GM12878 (cell line): Measurements from ENCODE around the gene SMCO1. TPM values are rescaled to one million over a fixed set of nuclear protein-coding genes. Genes with fewer than 3 reads are reported as not detected.

Source experiments
- ATAC-seq: fragments of 200-7000 bp; cut with Tn5 transposase; 3 replicates; pipeline ENCODE4 v1.9.1; 2020; ENCODE audit warnings: mild to moderate bottlenecking, moderate library complexity
- BruUV-seq: library from RNA; stranded (reverse); fragments of 400-500 nt; replicated peaks from 2 replicates; lab custom pipeline; 2021; lab: Mats Ljungman, UMichigan
- CTCF ChIA-PET: fragments of 300-600 bp; sonication (Branson Sonifier 250); formaldehyde crosslinking; extraction: SDS; loops from one replicate; lab custom pipeline; 2021; ENCODE audit warnings: inconsistent platforms; lab: Yijun Ruan, JAX
- POLR2A ChIA-PET: fragments of 350-600 bp; formaldehyde crosslinking; extraction: SDS; loops from one replicate; lab custom pipeline; 2021; ENCODE audit warnings: inconsistent platforms; lab: Charles Lee
- RAD21 ChIA-PET: fragments of 300-600 bp; sonication (Branson Sonifier 250); formaldehyde crosslinking; loops from one replicate; lab custom pipeline; 2023; ENCODE audit warnings: antibody characterized with exemption; ENCODE audit not compliant: unreplicated experiment; lab: Charles Lee
- SMC1A ChIA-PET: fragments of 300-600 bp; sonication (Branson Sonifier 250); formaldehyde crosslinking; loops from one replicate; lab custom pipeline; 2023; ENCODE audit not compliant: unreplicated experiment, uncharacterized antibody; lab: Charles Lee
- DNase-seq: peaks from one replicate; pipeline ENCODE4 v3.0.0-alpha.2; 2011; ENCODE audit warnings: low read depth, low spot score
- FAIRE-seq: peaks from 3 replicates; lab custom pipeline; 2011; peaks lifted over from hg19 to GRCh38; lab: Jason Lieb, UNC
- H2AFZ ChIP-seq: 2 replicates; pipeline ENCODE4 v1.6.0; 2011; ENCODE audit warnings: low read depth, low read length, control low read depth; ENCODE audit not compliant: control insufficient read depth
- H3K27ac ChIP-seq: 2 replicates; pipeline ENCODE4 v1.5.1; 2011; ENCODE audit warnings: control low read depth; ENCODE audit not compliant: control insufficient read depth, insufficient read depth
- H3K27me3 ChIP-seq, 2 experiments: replicated peaks in 1 of 2; 2 replicates each; pipeline versions ENCODE4 v1.6.0 to v1.6.1; 2011; ENCODE audit warnings: low read length in 1 of 2; ENCODE audit not compliant: control insufficient read depth in 2 of 2, insufficient read depth in 2 of 2
- H3K36me3 ChIP-seq, 2 experiments: 2 replicates each; pipeline ENCODE4 v1.5.1; 2011; ENCODE audit warnings: low read length in 1 of 2; ENCODE audit not compliant: control insufficient read depth in 2 of 2, insufficient read depth in 2 of 2
- H3K4me1 ChIP-seq: 2 replicates; pipeline ENCODE4 v1.6.1; 2011; ENCODE audit warnings: mild to moderate bottlenecking, low read length, moderate library complexity, mixed read lengths; ENCODE audit not compliant: control insufficient read depth, insufficient read depth
- H3K4me2 ChIP-seq: 2 replicates; pipeline ENCODE4 v1.6.0; 2011; ENCODE audit warnings: control low read depth; ENCODE audit not compliant: control insufficient read depth, insufficient read depth
- H3K4me3 ChIP-seq: fragments of 200-600 bp; sonication (generic); 2 replicates; pipeline ENCODE4 v1.5.1; 2016
- H3K79me2 ChIP-seq: 2 replicates; pipeline ENCODE4 v1.6.0; 2011; ENCODE audit warnings: low read length; ENCODE audit not compliant: control insufficient read depth, insufficient read depth
- H3K9ac ChIP-seq: 2 replicates; pipeline ENCODE4 v1.8.0; 2011; ENCODE audit warnings: low read length, control low read depth, mixed read lengths; ENCODE audit not compliant: control insufficient read depth, insufficient read depth
- H3K9me3 ChIP-seq: replicated peaks from 3 replicates; pipeline ENCODE4 v1.5.1; 2011; ENCODE audit warnings: mild to moderate bottlenecking, low read length; ENCODE audit not compliant: control insufficient read depth, insufficient read depth
- H4K20me1 ChIP-seq: 2 replicates; pipeline ENCODE4 v1.6.0; 2011; ENCODE audit not compliant: control insufficient read depth, insufficient read depth
- BRCA1 ChIP-seq: IDR thresholded peaks from 2 replicates; pipeline ENCODE4 v1.6.1; 2011; ENCODE audit warnings: low read depth, low read length, improper control_type of control experiment
- CBX5 ChIP-seq: sonication (generic); IDR thresholded peaks from 2 replicates; pipeline ENCODE4 v1.6.1; 2016; ENCODE audit warnings: low read depth, moderate library complexity, mild to moderate bottlenecking, inconsistent platforms
- CREM ChIP-seq: IDR thresholded peaks from 2 replicates; pipeline ENCODE4 v1.6.1; 2014; ENCODE audit warnings: antibody characterized with exemption, low read depth
- EED ChIP-seq: sonication (generic); IDR thresholded peaks from 2 replicates; pipeline ENCODE4 v1.6.1; 2016; ENCODE audit warnings: antibody characterized with exemption, low read depth
- GATAD2B ChIP-seq: fragments of 450-650 bp; conservative IDR thresholded peaks from 2 replicates; pipeline ENCODE4 v1.6.1; 2017; ENCODE audit warnings: low read depth, mild to moderate bottlenecking, moderate library complexity
- LARP7 ChIP-seq: fragments of 450-650 bp; IDR thresholded peaks from 2 replicates; pipeline ENCODE4 v1.6.1; 2017; ENCODE audit warnings: mild to moderate bottlenecking
- PML ChIP-seq: IDR thresholded peaks from 2 replicates; pipeline ENCODE4 v1.6.1; 2012; ENCODE audit warnings: low read length, inconsistent platforms
- RAD51 ChIP-seq: fragments of 450-650 bp; IDR thresholded peaks from 2 replicates; pipeline ENCODE4 v1.6.1; 2016; ENCODE audit warnings: moderate library complexity, mild to moderate bottlenecking, inconsistent platforms
- SIX5 ChIP-seq: IDR thresholded peaks from 2 replicates; pipeline ENCODE4 v1.6.1; 2011; ENCODE audit warnings: mild to moderate bottlenecking, low read depth, low read length, moderate library complexity; ENCODE audit not compliant: severe bottlenecking
- SMAD5 ChIP-seq: IDR thresholded peaks from 2 replicates; pipeline ENCODE4 v1.6.1; 2016; ENCODE audit warnings: antibody characterized with exemption, low read depth
- TARDBP ChIP-seq: IDR thresholded peaks from 2 replicates; pipeline ENCODE4 v1.6.1; 2016; ENCODE audit warnings: borderline replicate concordance
- TBL1XR1 ChIP-seq: IDR thresholded peaks from 2 replicates; pipeline ENCODE4 v1.6.1; 2012; ENCODE audit warnings: low read depth, low read length, improper control_type of control experiment
- WRNIP1 ChIP-seq: IDR thresholded peaks from 2 replicates; pipeline ENCODE4 v1.6.1; 2011; ENCODE audit warnings: low read depth, low read length, improper control_type of control experiment, borderline replicate concordance
- ZNF207 ChIP-seq: fragments of 450-650 bp; IDR thresholded peaks from 2 replicates; pipeline ENCODE4 v1.6.1; 2014; ENCODE audit warnings: antibody characterized with exemption, mild to moderate bottlenecking, borderline replicate concordance
- ZNF274 ChIP-seq: IDR thresholded peaks from one replicate; pipeline ENCODE4 v1.8.0; 2011; ENCODE audit not compliant: insufficient read length, insufficient read depth
- WGBS: methylation state at CpG from one replicate; pipeline ENCODE4 v1.1.6; 2016; ENCODE audit warnings: low lambda C conversion rate; ENCODE audit not compliant: insufficient replicate concordance, insufficient coverage; ENCODE audit errors: missing lambda C conversion rate; 5-methylcytosine and 5-hydroxymethylcytosine counted together
- in situ Hi-C: fragments of 300-500 bp; cut with MboI; formaldehyde crosslinking; loops from 9 replicates; pipeline ENCODE4 v1.14.3; 2018; ENCODE audit warnings: mixed read lengths
- intact Hi-C: fragments of 100-400 bp; cut with micrococcal nuclease; formaldehyde crosslinking; loops from one replicate; pipeline ENCODE4 v1.14.2; 2022; ENCODE audit not compliant: unreplicated experiment
- polyA plus RNA-seq, 11 experiments: library from polyadenylated mRNA; depleted of rRNA in 4 of 11; unstranded in 6 of 11; stranded (reverse) in 5 of 11; fragments of >200 nt; fragmentation: Nextera tagmentation in 4 of 11; fragmentation: Illumina TruSeq in 1 of 11; extraction: Ambion mirVana in 4 of 11; extraction: Trizol in 1 of 11; gene quantifications; 1 replicate in 1 of 11; 2 replicates in 10 of 11; pipeline versions ENCODE4 v1.2.1 to v1.2.3, GENCODE V29; 2011 to 2016; ENCODE audit warnings: inconsistent platforms in 2 of 11, missing spikeins in 2 of 11, low read depth in 1 of 11
- total RNA-seq, 4 experiments: library from RNA; depleted of rRNA in 3 of 4; stranded (reverse); fragments of >200 nt in 3 of 4; fragmentation: Illumina TruSeq in 1 of 4; extraction: Trizol in 1 of 4; gene quantifications; 2 replicates each; pipeline versions ENCODE4 v1.2.1 to v1.2.3, GENCODE V29; 2013 to 2021
- TF ChIP-seq, protein P1 (sequence below): IDR thresholded peaks from 2 replicates; pipeline ENCODE4 v1.6.1; 2012; ENCODE audit warnings: low read depth, low read length, improper control_type of control experiment
- TF ChIP-seq, protein P2 (sequence below): fragments of 450-650 bp; IDR thresholded peaks from 2 replicates; pipeline ENCODE4 v1.6.1; 2016; ENCODE audit warnings: mild to moderate bottlenecking, moderate library complexity, borderline replicate concordance

Gene SMCO1
- total and polyA plus RNA-seq, 10 of the 15 experiments (the other 5 are each of a cell fraction or from before 2014, with no cell fraction given) = 0.05 TPM; not detected in 9

GRCh38 chr3:196563721-196564225 lies 48.6 kb upstream of the SMCO1 start (continued):
- TF ChIP-seq RAD51 (no peak), GATAD2B (no peak), PML (no peak), EED (no peak), BRCA1 (no peak), ZNF274 (no peak), CBX5 (no peak), WRNIP1 (no peak)
- TF ChIP-seq, protein P1, sequence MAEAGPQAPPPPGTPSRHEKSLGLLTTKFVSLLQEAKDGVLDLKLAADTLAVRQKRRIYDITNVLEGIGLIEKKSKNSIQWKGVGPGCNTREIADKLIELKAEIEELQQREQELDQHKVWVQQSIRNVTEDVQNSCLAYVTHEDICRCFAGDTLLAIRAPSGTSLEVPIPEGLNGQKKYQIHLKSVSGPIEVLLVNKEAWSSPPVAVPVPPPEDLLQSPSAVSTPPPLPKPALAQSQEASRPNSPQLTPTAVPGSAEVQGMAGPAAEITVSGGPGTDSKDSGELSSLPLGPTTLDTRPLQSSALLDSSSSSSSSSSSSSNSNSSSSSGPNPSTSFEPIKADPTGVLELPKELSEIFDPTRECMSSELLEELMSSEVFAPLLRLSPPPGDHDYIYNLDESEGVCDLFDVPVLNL = no peak

DNA sequence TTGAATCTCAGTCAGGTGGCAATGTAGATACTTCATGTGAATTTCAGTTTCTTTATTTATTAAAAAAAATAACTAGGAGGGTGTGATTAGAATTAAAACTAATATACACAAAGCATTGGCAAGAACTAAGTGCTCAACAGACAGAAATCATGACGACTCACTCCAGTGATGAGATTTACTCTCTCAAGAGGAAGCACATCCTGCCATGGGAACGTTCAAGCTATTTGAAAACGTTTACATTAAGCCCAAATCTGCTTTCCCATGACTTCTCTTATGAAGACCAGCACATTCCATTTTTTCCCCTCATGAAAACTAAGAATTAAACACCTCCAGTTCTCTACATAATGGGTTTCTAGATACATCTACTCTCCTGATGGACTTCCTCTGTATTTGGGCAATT lies 44.7 kb upstream of the SMCO1 start:
- ChIA-PET SMC1A (no interaction called here), POLR2A (no interaction called here), RAD21 (no interaction called here), CTCF (interaction anchor here (0.6 kb wide), 1 partner anchor 21 kb away, joined by 3 read pairs; no protein-coding TSS in a partner anchor)
- no peaks in the 10 kb centered on the region for H3K79me2 ChIP-seq
- H3K36me3 ChIP-seq = no peaks in the 10 kb centered on the region; a peak in 1 of 4 replicates
- no peak overlapping the region for H3K4me3 ChIP-seq
- DNase-seq (no peak), ATAC-seq (no peak), FAIRE-seq (no peak)
- no TSS peak for BruUV-seq
- 82% methylated on average over 3 of the region's 3 CpGs for WGBS
- H3K9me3 ChIP-seq = no peaks in the 10 kb centered on the region
- H3K4me1 ChIP-seq = peaks cover under 1% of the 10 kb centered on the region; the same call in 1 of the 2 replicates
- no peak overlapping the region for H2AFZ ChIP-seq
- intact Hi-C loops = no loop called here
- in situ Hi-C loops = no loop called here
- no peak overlapping the region for H3K27ac ChIP-seq
- no peak overlapping the region for H3K4me2 ChIP-seq
- no peak overlapping the region for H3K9ac ChIP-seq
- H3K27me3 ChIP-seq = no peaks in the 10 kb centered on the region
- H4K20me1 ChIP-seq = no peaks in the 10 kb centered on the region
- TF ChIP-seq CREM (no peak), SIX5 (no peak), TBL1XR1 (no peak), ZNF207 (no peak), TARDBP (no peak), SMAD5 (no peak), LARP7 (no peak)
- TF ChIP-seq, protein P2, sequence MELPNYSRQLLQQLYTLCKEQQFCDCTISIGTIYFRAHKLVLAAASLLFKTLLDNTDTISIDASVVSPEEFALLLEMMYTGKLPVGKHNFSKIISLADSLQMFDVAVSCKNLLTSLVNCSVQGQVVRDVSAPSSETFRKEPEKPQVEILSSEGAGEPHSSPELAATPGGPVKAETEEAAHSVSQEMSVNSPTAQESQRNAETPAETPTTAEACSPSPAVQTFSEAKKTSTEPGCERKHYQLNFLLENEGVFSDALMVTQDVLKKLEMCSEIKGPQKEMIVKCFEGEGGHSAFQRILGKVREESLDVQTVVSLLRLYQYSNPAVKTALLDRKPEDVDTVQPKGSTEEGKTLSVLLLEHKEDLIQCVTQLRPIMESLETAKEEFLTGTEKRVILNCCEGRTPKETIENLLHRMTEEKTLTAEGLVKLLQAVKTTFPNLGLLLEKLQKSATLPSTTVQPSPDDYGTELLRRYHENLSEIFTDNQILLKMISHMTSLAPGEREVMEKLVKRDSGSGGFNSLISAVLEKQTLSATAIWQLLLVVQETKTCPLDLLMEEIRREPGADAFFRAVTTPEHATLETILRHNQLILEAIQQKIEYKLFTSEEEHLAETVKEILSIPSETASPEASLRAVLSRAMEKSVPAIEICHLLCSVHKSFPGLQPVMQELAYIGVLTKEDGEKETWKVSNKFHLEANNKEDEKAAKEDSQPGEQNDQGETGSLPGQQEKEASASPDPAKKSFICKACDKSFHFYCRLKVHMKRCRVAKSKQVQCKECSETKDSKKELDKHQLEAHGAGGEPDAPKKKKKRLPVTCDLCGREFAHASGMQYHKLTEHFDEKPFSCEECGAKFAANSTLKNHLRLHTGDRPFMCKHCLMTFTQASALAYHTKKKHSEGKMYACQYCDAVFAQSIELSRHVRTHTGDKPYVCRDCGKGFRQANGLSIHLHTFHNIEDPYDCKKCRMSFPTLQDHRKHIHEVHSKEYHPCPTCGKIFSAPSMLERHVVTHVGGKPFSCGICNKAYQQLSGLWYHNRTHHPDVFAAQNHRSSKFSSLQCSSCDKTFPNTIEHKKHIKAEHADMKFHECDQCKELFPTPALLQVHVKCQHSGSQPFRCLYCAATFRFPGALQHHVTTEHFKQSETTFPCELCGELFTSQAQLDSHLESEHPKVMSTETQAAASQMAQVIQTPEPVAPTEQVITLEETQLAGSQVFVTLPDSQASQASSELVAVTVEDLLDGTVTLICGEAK = no peak
